Measurements from ENCODE around the gene FBXO27.

- TF ChIP-seq CTCF (IDR thresholded peaks at IDR 0.05) (no peak), POLR2AphosphoS5 (IDR thresholded peaks at IDR 0.05) (no peak), EP300 (IDR thresholded peaks at IDR 0.05) (no peak), POLR2A (IDR thresholded peaks at IDR 0.05) (no peak)
Measured at GRCh38 chr19:38985262-38985661, 47.1 kb downstream of the FBXO27 start.

Measured in gastroesophageal sphincter (tissue), 3 donors.